Activated T-cell treated with anti-CD3 and anti-CD28 coated beads, Interleukin-2, amount 50 U/mL, for 48 hours (primary cell): ENCODE measurements around the gene GSPT1.
"Not testable (repeated sequence)": the region's sequence is repeated elsewhere in the genome, so short reads cannot be mapped to it uniquely, and the experiment has no call there.

Source experiments
- DNase-seq, 2 experiments: peaks; one replicate each; pipeline ENCODE4 v3.0.0-alpha.2; 2020

The GSPT1 gene

DNA sequence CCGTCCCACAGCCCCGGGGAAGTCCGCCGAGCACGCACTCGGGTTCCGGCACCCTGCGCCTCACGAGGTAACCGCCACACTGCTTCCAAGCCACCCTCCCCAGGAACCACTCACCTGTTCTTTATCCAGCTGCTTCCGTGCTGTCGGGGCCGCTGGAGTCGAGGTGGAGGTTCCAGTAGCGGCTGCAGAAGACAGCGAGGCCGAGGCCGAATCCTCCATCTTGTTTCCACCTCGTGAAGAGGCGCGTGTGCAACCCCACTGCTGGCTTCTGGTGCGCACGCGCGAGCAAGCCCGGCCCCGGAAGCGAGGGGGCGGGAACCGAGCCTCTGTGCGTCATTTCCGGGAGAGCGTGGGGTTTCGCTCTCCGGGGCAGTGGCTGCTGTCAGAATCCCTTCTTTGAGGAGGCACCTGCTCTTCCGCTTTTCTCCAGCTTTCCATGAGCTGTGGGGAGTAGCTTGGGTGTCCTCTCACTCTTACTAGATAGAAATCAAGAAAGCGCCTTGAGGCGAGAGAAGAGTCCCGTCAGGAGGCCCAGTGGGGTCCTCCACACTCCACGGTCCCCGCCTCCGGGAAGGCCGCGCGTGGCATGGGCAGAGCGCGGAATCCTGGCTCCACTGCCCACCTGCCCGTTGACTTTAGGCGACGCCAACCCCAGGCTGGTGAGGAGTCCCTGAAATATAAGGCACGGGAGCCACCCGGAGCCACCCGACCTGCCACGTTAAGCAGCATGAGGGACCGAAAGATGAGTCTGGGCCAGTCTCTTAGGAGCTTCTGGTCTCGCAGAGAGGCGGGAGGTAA, 64.3 kb downstream of the GSPT1 start, which contains the start of gene RSL1D1:
RSL1D1 (minus strand) TSS at position 249 of the 798 bp plus-strand sequence; CDS start at position 219, 30 bp downstream.
- DNase-seq, result peak; percentile 95 to 96

DNA sequence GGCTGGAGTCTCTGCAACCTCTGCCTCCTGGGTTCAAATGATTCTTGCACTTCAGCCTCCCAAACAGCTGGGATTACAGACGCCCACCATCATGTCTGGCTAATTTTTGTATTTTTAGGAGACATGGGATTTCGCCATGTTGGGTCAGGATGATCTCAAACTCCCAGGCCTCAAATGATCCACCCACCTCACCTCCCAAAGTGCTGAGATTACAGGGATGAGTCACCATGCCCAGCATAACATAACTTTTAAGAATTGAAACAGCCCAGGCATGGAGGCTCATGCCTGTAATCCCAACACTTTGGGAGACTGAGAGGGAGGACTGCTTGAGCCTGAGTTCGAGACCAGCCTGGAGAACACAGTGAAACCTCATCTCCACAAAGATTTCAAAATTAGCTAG, 66.9 kb downstream of the GSPT1 start:
- DNase-seq, result peak in 1 of 2 experiments; percentile 29

- no peak for DNase-seq
These were observed 71.3 kb downstream of the GSPT1 start for GRCh38 chr16:11844499-11844898.

DNA sequence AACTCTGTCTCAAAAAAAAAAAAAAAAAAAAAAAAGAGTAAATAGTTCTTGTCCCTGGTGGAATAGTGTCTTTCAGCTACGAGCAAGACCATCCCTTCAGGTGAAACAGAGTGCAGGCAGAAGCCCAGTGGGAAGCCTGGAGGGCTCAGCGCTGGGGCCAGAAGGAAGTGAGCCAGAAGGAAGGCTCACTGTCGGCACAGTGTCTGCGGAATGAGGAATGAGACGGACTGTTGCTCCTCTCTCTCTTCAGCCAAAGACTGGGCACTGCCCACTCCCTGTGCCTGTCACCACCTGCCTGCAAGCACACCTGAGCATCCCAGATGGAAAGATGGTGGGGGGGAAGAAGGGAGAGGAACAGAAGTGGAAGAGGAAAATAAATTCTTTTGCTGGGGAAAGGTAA, 71.9 kb downstream of the GSPT1 start:
- DNase-seq, result no peak

DNA sequence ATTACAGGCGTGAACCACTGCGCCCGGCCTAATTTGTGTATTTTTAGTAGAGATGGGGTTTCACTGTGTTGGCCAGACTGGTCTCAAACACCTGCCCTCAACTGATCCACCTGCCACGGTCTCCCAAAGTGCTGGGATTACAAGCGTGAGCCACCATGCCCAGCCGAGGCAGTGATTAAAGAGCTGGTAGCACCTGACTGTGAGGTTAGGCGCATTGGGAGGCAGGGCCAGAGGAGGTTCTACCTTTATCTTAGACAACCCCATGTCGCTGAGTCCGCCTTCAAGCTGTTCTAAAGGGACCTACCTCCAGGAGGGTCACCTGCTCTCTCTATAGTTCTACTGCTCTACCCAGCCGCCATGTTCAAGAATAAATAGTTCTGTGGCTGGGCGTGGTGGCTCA, 72.5 kb downstream of the GSPT1 start:
- no peak for DNase-seq

GRCh38 chr16:11841026-11841425, 74.7 kb downstream of the GSPT1 start:
- no peak for DNase-seq

- peak in 1 of 2 experiments; percentile 15 for DNase-seq
These were observed 79.0 kb downstream of the GSPT1 start for GRCh38 chr16:11836650-11837244.

- no peak for DNase-seq
These were observed 79.7 kb downstream of the GSPT1 start for GRCh38 chr16:11835891-11836649.

DNA sequence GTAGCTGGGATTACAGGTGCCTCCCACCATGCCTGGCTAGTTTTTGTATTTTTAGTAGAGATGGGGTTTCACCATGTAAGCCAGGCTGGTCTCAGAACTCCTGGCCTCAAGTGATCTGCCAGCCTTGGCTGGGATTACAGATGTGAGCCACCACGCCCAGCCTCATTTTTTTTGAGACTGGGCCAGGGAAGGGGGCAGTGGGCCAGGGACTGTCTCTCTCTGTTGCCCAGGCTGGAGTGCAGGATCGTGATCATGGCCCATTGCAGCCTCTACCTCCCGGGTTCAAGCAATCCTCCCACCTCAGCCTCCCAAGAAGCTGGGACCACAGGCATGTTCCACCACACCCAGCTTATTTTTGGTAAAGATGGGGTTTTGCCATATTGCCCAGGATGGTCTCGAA, 80.4 kb downstream of the GSPT1 start:
- DNase-seq, result no peak

DNA sequence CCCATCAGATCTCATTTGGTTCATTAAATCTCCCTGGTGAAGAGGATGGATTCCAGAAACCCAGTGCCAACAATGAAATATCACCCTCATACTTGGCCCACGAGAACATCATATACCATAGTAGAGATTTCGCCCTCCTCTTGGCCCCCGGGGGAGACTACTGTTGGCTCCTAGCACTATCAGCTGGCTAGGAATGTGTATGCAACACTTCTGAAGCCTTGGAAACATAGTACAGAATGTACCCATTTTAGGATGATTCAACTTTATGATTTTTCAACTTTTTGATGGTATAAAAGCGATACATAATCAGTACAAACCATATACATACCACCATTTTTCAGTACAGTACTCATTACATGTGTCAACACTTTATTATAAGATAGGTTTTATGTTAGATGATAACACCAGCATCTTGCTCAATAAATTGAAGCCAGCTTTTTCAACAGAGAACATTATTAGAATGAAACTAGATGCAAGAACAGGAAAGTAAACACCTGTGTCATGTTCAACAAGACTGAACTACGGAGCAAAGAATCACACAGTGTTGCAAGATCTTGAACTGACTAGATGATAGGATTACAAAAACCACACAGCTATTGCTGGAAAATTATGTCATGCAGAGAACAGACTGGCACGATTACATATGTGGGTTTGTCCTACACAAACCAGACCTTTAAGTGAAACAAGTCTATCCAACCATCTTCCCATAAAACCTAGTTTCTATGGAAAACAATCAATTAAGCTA, 81.6 kb downstream of the GSPT1 start:
- no peak for DNase-seq

GRCh38 chr16:11828696-11829095, 87.1 kb downstream of the GSPT1 start:
- no peak for DNase-seq

GRCh38 chr16:11825520-11826165, 90.1 kb downstream of the GSPT1 start:
- not testable (repeated sequence) for DNase-seq

GRCh38 chr16:11824362-11824761, 91.4 kb downstream of the GSPT1 start:
- DNase-seq, result no peak

DNA sequence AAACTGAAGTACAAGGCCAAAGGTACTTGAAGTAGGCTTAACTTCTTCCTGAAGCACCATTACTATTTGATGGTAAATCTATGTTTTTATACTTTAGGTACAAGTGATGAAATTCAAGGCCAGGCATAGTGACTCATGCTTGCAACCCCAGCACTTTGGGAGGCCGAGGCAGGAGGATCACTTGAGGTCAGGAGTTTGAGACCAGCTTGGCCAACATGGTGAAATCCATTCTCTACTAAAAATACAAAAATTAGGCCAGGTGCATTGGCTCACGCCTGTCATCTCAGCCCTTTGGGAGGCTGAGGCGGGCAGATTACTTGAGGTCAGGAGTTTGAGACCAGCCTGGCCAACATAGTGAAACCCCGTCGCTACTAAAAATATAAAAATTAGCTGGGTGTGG, 92.1 kb downstream of the GSPT1 start:
- DNase-seq, result not testable (repeated sequence)

GRCh38 chr16:11819798-11820197, 96.0 kb downstream of the GSPT1 start:
- DNase-seq, result no peak

DNA sequence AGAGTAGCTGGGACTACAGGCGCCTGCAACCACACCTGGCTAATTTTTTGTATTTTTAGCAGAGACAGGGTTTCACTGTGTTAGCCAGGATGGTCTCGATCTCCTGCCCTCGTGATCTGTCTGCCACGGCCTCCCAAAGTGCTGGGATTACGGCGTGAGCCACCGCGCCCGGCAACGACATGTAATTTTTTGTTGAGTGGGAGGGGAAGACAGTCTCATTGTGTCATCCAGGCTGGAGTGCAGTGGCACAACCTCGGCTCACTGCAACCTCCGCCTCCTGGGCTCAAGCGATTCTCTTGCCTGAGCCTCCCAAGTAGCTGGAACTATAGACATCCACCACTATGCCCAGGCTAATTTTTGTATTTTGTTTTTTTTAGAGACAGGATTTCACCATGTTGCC, 96.8 kb downstream of the GSPT1 start:
- not testable (repeated sequence) for DNase-seq
